CD4-positive, alpha-beta T cell (primary cell): Measurements from ENCODE around the gene XKR3. TPM values are rescaled to one million over a fixed set of nuclear protein-coding genes. Genes with fewer than 3 reads are reported as not detected.

Experiments used
- ATAC-seq: fragments of 200-7000 bp; cut with Tn5 transposase; one replicate; pipeline ENCODE4 v1.10.0; 2022; ENCODE audit warnings: mild to moderate bottlenecking; ENCODE audit not compliant: poor library complexity
- CTCF ChIA-PET: fragments of 350-600 bp; sonication (Branson Sonifier 250); formaldehyde crosslinking; loops from one replicate; lab custom pipeline; 2021; ENCODE audit warnings: antibody characterized with exemption, inconsistent platforms; lab: Charles Lee
- POLR2A ChIA-PET: fragments of 350-600 bp; sonication (Branson Sonifier 250); formaldehyde crosslinking; loops from one replicate; lab custom pipeline; 2021; ENCODE audit warnings: antibody characterized with exemption, inconsistent platforms; lab: Charles Lee
- DNase-seq, 14 experiments: peaks; one replicate each; pipeline ENCODE4 v3.0.0-alpha.2; 2013 to 2020; ENCODE audit warnings: mixed read lengths in 2 of 14
- H3K27ac ChIP-seq, 2 donors: one replicate each; pipeline versions ENCODE4 v1.5.1 to v1.7.0; 2013; ENCODE audit warnings: low read length in 2 of 2, low read depth in 1 of 2, mild to moderate bottlenecking in 1 of 2
- H3K27me3 ChIP-seq, 2 experiments: 1 replicate in 1 of 2; 2 replicates in 1 of 2; pipeline versions ENCODE4 v1.6.1 to v1.7.0; 2013; ENCODE audit warnings: low read length in 2 of 2, control low read depth in 1 of 2, mild to moderate bottlenecking in 1 of 2, moderate library complexity in 1 of 2; ENCODE audit not compliant: insufficient read depth in 2 of 2, control insufficient read depth in 1 of 2
- H3K36me3 ChIP-seq: one replicate; pipeline ENCODE4 v1.6.1; 2013; ENCODE audit warnings: low read length, control low read depth; ENCODE audit not compliant: insufficient read depth
- H3K4me1 ChIP-seq: one replicate; pipeline ENCODE4 v1.6.1; 2013; ENCODE audit warnings: low read length, control low read depth; ENCODE audit not compliant: insufficient read depth
- H3K4me3 ChIP-seq: one replicate; pipeline ENCODE4 v1.5.1; 2013; ENCODE audit warnings: mild to moderate bottlenecking, low read length, moderate library complexity
- H3K9me3 ChIP-seq, 2 experiments: 1 replicate in 1 of 2; 2 replicates in 1 of 2; pipeline versions ENCODE4 v1.6.1 to v1.7.0; 2013; ENCODE audit warnings: low read length in 2 of 2, mild to moderate bottlenecking in 2 of 2, control low read depth in 1 of 2, moderate library complexity in 1 of 2; ENCODE audit not compliant: control insufficient read depth in 1 of 2, insufficient read depth in 1 of 2
- H3K27ac Mint-ChIP-seq: one replicate; pipeline ENCODE4 v1.8.0; 2020; ENCODE audit warnings: mixed read lengths
- H3K27me3 Mint-ChIP-seq: one replicate; pipeline ENCODE4 v1.8.0; 2021; ENCODE audit warnings: mixed read lengths
- H3K36me3 Mint-ChIP-seq: one replicate; pipeline ENCODE4 v1.8.0; 2021; ENCODE audit warnings: low read depth, mixed read lengths
- H3K4me1 Mint-ChIP-seq: one replicate; pipeline ENCODE4 v1.8.0; 2021; ENCODE audit warnings: low read depth, mixed read lengths
- H3K4me3 Mint-ChIP-seq: one replicate; pipeline ENCODE4 v1.8.0; 2020; ENCODE audit warnings: mild to moderate bottlenecking, mixed read lengths
- H3K9me3 Mint-ChIP-seq: one replicate; pipeline ENCODE4 v1.8.0; 2020; ENCODE audit warnings: mixed read lengths
- intact Hi-C, 2 experiments: fragments of 100-400 bp; cut with DNase I in 1 of 2; cut with micrococcal nuclease in 1 of 2; formaldehyde crosslinking; loops; one replicate each; pipeline versions ENCODE4 v1.15.1 to v1.9.0; 2023 to 2025; cut with DNase I, micrococcal nuclease
- total RNA-seq, 174 experiments: library from RNA in 2 of 174; stranded (reverse) in 2 of 174; gene quantifications; one replicate each; pipeline ENCODE4 v1.2.3 and lab custom pipeline; 2021 to 2026
- TF ChIP-seq, protein P1 (sequence below): fragments of 200-600 bp; IDR thresholded peaks from one replicate; pipeline ENCODE4 v1.8.0; 2022; ENCODE audit warnings: antibody characterized with exemption, mild to moderate bottlenecking

XKR3 gene
- total RNA-seq, 2 experiments from 2014 or later: not detected

DNA sequence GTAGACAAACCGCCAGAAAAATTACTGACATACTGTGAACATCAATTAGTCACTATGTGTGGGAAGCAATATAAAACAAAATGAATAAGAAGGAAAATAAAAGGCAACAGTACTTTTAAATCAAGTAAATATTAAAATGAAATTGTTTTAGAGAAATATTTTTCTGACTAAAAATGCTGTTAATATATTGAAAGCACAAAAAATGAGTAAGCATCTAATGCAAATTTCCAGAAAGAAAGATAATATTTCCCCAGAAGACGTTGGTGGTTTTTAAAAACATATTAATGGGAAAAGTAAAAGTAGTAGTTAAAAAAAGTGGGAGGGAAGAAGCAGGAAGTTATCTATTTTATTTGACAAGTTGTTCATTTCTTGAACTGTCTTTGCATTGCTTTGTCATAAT, 16.5 kb downstream of the XKR3 start:
- ChIA-PET CTCF (no interaction called here), POLR2A (no interaction called here)
- Mint-ChIP-seq H3K36me3 (no peaks in the 10 kb centered on the region), H3K27ac (no peak overlapping the region), H3K9me3 (no peaks in the 10 kb centered on the region), H3K4me1 (peaks cover 12% of the 10 kb centered on the region), H3K27me3 (no peaks in the 10 kb centered on the region), H3K4me3 (no peak overlapping the region)
- Histone ChIP-seq H3K4me3 (no peak overlapping the region), H3K9me3 (no peaks in the 10 kb centered on the region), H3K36me3 (no peaks in the 10 kb centered on the region), H3K4me1 (no peaks in the 10 kb centered on the region), H3K27ac (no peak overlapping the region), H3K27me3 (no peaks in the 10 kb centered on the region)
- intact Hi-C loops: no loop called here
- ATAC-seq (no peak), DNase-seq (no peak)
- TF ChIP-seq, protein P1, sequence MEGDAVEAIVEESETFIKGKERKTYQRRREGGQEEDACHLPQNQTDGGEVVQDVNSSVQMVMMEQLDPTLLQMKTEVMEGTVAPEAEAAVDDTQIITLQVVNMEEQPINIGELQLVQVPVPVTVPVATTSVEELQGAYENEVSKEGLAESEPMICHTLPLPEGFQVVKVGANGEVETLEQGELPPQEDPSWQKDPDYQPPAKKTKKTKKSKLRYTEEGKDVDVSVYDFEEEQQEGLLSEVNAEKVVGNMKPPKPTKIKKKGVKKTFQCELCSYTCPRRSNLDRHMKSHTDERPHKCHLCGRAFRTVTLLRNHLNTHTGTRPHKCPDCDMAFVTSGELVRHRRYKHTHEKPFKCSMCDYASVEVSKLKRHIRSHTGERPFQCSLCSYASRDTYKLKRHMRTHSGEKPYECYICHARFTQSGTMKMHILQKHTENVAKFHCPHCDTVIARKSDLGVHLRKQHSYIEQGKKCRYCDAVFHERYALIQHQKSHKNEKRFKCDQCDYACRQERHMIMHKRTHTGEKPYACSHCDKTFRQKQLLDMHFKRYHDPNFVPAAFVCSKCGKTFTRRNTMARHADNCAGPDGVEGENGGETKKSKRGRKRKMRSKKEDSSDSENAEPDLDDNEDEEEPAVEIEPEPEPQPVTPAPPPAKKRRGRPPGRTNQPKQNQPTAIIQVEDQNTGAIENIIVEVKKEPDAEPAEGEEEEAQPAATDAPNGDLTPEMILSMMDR: no peak

DNA sequence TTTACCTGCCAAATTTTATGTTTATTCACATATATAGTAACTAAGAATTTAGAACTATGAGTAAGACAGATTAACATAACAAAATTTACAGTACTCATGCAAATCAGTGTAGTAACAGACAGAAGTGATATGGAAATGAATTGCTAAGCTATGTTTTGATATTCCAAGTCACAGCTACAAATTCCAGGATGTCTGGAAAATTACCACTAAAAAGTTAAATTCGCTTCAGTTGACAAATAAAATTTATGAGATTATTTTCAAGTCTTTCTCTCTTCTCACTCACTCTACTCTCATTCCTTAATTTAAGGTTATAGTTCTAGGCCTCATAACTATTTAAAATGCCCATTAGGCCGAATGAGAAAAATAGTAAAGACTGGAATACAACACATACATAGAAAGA, 18.1 kb downstream of the XKR3 start:
- H3K4me1 ChIP-seq: no peaks in the 10 kb centered on the region
- no peaks in the 10 kb centered on the region for H3K27me3 ChIP-seq
- H3K4me3 Mint-ChIP-seq: no peak overlapping the region
- no peaks in the 10 kb centered on the region for H3K27me3 Mint-ChIP-seq
- no peaks in the 10 kb centered on the region for H3K36me3 ChIP-seq
- TF ChIP-seq, protein P1: no peak
- H3K36me3 Mint-ChIP-seq: no peaks in the 10 kb centered on the region
- ChIA-PET POLR2A (no interaction called here), CTCF (no interaction called here)
- H3K9me3 ChIP-seq: no peaks in the 10 kb centered on the region
- no peak overlapping the region for H3K4me3 ChIP-seq
- H3K4me1 Mint-ChIP-seq: peaks cover 12% of the 10 kb centered on the region
- H3K27ac ChIP-seq: no peak overlapping the region
- H3K27ac Mint-ChIP-seq: no peak overlapping the region
- intact Hi-C loops: no loop called here
- H3K9me3 Mint-ChIP-seq: no peaks in the 10 kb centered on the region
- DNase-seq: no peak
- ATAC-seq: no peak

DNA sequence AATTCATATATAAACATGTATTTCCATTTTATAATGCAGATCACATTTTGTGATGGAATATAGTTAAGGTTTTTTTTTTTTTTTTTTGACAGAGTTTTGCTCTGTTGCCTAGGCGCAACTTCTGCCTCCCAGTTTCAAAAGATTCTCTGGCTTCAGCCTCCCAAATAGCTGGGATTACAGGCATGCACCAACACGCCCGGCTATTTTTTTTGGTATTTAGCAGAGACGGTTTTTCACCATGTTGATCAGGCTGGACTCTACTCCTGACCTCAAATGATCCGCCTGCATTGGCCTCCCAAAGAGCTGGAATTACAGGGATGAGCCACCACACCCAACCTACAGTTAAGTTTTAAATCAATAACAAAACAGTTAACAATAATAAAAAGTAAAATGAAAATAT, 18.8 kb downstream of the XKR3 start:
- TF ChIP-seq, protein P1: no peak
- H3K27me3 Mint-ChIP-seq: no peaks in the 10 kb centered on the region
- Histone ChIP-seq H3K36me3 (no peaks in the 10 kb centered on the region), H3K4me1 (no peaks in the 10 kb centered on the region), H3K4me3 (no peak overlapping the region), H3K27me3 (no peaks in the 10 kb centered on the region), H3K9me3 (no peaks in the 10 kb centered on the region), H3K27ac (no peak overlapping the region)
- ATAC-seq (no peak), DNase-seq (no peak)
- H3K4me3 Mint-ChIP-seq: no peak overlapping the region
- POLR2A ChIA-PET: no interaction called here
- no peak overlapping the region for H3K27ac Mint-ChIP-seq
- no peaks in the 10 kb centered on the region for H3K9me3 Mint-ChIP-seq
- CTCF ChIA-PET: no interaction called here
- H3K4me1 Mint-ChIP-seq: peaks cover 12% of the 10 kb centered on the region
- H3K36me3 Mint-ChIP-seq: no peaks in the 10 kb centered on the region
- intact Hi-C loops: no loop called here
